BJ (cell line): ENCODE data around the gene DHX34. TPM values are rescaled to one million over a fixed set of nuclear protein-coding genes. Genes with fewer than 3 reads are reported as not detected.

ENCODE experiments used
- CTCF ChIA-PET: fragments of 350-600 bp; formaldehyde crosslinking; extraction: SDS; loops from one replicate; lab custom pipeline; 2021; ENCODE audit warnings: antibody characterized with exemption, inconsistent platforms; lab: Yijun Ruan, JAX
- POLR2A ChIA-PET: fragments of 300-600 bp; sonication (Branson Sonifier 250); formaldehyde crosslinking; extraction: SDS; loops from one replicate; lab custom pipeline; 2021; ENCODE audit warnings: antibody characterized with exemption; lab: Charles Lee
- DNase-seq: peaks from one replicate; pipeline ENCODE4 v3.0.0-alpha.2; 2011; ENCODE audit warnings: low read depth
- H3K27me3 ChIP-seq: 2 replicates; pipeline ENCODE4 v1.6.0; 2011; ENCODE audit warnings: low read length; ENCODE audit not compliant: control insufficient read depth, insufficient read depth
- H3K36me3 ChIP-seq: 2 replicates; pipeline ENCODE4 v1.5.1; 2011; ENCODE audit warnings: low read length; ENCODE audit not compliant: control insufficient read depth, insufficient read depth
- H3K4me3 ChIP-seq: 2 replicates; pipeline ENCODE4 v1.5.1; 2011; ENCODE audit warnings: low read depth, mild to moderate bottlenecking, control low read depth, low read length
- CTCF ChIP-seq: IDR thresholded peaks from 2 replicates; pipeline ENCODE4 v1.5.1; 2011; ENCODE audit warnings: low read depth, mild to moderate bottlenecking, control low read depth, inconsistent platforms, low read length, moderate library complexity; ENCODE audit not compliant: insufficient read depth
- polyA plus RNA-seq: library from polyadenylated mRNA; depleted of rRNA; stranded (reverse); fragments of >200 nt; gene quantifications from 2 replicates; pipeline ENCODE4 v1.2.3, GENCODE V29; 2011

DHX34 gene
- polyA plus RNA-seq, 1 experiment: 6.4 TPM

GRCh38 chr19:47319923-47320871 is 28.9 kb upstream of the DHX34 start:
- peaks cover 2% of the 10 kb centered on the region; the same call in 1 of the 2 replicates for H3K27me3 ChIP-seq
- DNase-seq: no peak
- H3K36me3 ChIP-seq: no peaks in the 10 kb centered on the region
- CTCF ChIA-PET: interaction anchor here (1.0 to 1.7 kb wide), 2 partner anchors 29 to 108 kb away, joined by 3 to 6 read pairs; partner anchors contain the start of gene DHX34
- POLR2A ChIA-PET: no interaction called here
- H3K4me3 ChIP-seq: no peak overlapping the region
- TF ChIP-seq CTCF: no peak

- no peak for TF ChIP-seq CTCF
- peaks cover 2% of the 10 kb centered on the region; the same call in 1 of the 2 replicates for H3K27me3 ChIP-seq
- DNase-seq: no peak
- no peak overlapping the region for H3K4me3 ChIP-seq
- H3K36me3 ChIP-seq: no peaks in the 10 kb centered on the region
- POLR2A ChIA-PET: no interaction called here
- CTCF ChIA-PET: interaction anchor here (0.6 to 1.7 kb wide), 2 partner anchors 27 to 112 kb away, joined by 5 to 6 read pairs; partner anchors contain the start of gene DHX34
These were observed 27.5 kb upstream of the DHX34 start for GRCh38 chr19:47321630-47322029.

GRCh38 chr19:47322058-47322457 is 27.1 kb upstream of the DHX34 start:
- CTCF ChIA-PET: interaction anchor here (0.6 to 1.7 kb wide), 2 partner anchors 27 to 111 kb away, joined by 5 to 6 read pairs; partner anchors contain the start of gene DHX34
- TF ChIP-seq CTCF: no peak

GRCh38 chr19:47323409-47323808 is 25.7 kb upstream of the DHX34 start:
- POLR2A ChIA-PET: no interaction called here
- Histone ChIP-seq H3K27me3 (peaks cover 2% of the 10 kb centered on the region; the same call in 1 of the 2 replicates), H3K36me3 (no peaks in the 10 kb centered on the region), H3K4me3 (no peak overlapping the region)
- DNase-seq: no peak
- TF ChIP-seq CTCF: no peak
- CTCF ChIA-PET: interaction anchor here (0.6 to 1.3 kb wide), 4 partner anchors 12 to 792 kb away, joined by 3 to 4 read pairs (median 3); no protein-coding TSS in a partner anchor

More at GRCh38 chr19:47322058-47322457, 27.1 kb upstream of the DHX34 start:
- DNase-seq: no peak
- peaks cover 2% of the 10 kb centered on the region; the same call in 1 of the 2 replicates for H3K27me3 ChIP-seq
- H3K4me3 ChIP-seq: no peak overlapping the region
- POLR2A ChIA-PET: no interaction called here
- H3K36me3 ChIP-seq: no peaks in the 10 kb centered on the region

- CTCF ChIA-PET: interaction anchor here (1.0 to 1.3 kb wide), 2 partner anchors 16 to 68 kb away, joined by 3 to 4 read pairs; no protein-coding TSS in a partner anchor
These were observed 25.2 kb upstream of the DHX34 start for GRCh38 chr19:47323872-47324271.

More at GRCh38 chr19:47323872-47324271, 25.2 kb upstream of the DHX34 start:
- H3K4me3 ChIP-seq: no peak overlapping the region
- POLR2A ChIA-PET: no interaction called here
- no peaks in the 10 kb centered on the region for H3K36me3 ChIP-seq
- DNase-seq: no peak
- TF ChIP-seq CTCF: no peak
- H3K27me3 ChIP-seq: peaks cover 2% of the 10 kb centered on the region; the same call in 1 of the 2 replicates
